GM12875 (cell line): ENCODE data around the gene DIP2C.
A peak's percentile ranks its signal among the peaks of the same experiment; 100 is the strongest.

ENCODE experiments used
- H3K4me3 ChIP-seq: one replicate; pipeline ENCODE4 v1.5.1; 2011; ENCODE audit warnings: low read depth, low read length, control low read depth
- CTCF ChIP-seq: IDR thresholded peaks from 2 replicates; pipeline ENCODE4 v1.5.1; 2011; ENCODE audit warnings: low read depth, mild to moderate bottlenecking, control low read depth, inconsistent platforms, low read length, moderate library complexity, borderline replicate concordance; ENCODE audit not compliant: insufficient read depth

Gene DIP2C

GRCh38 chr10:288316-289200 is 400.9 kb downstream of the DIP2C start:
- no peak overlapping the region for H3K4me3 ChIP-seq
- no peak for TF ChIP-seq CTCF

DNA sequence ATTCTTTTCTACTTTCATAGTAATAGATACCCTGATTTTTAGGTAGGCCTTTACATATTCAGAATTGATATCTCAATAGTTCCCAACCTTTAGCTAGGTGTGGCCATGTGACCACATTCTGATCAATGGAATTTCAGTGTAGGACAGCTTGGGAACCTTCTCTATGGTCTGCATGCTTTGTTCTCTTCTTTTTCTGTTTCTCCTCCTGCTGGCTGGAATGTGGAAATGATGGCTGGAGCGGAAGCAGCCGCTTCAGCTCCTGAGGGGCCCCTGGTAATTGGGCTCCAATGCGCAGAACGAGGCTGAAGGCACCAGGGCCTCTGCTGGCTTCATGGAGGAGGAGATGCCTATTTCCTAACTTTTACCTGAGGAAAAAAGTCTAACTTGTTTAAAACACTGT is 401.7 kb downstream of the DIP2C start:
- no peak overlapping the region for H3K4me3 ChIP-seq
- 0 out of 2 replicates have a peak, but pooled peaks have one; percentile 8 for TF ChIP-seq CTCF

DNA sequence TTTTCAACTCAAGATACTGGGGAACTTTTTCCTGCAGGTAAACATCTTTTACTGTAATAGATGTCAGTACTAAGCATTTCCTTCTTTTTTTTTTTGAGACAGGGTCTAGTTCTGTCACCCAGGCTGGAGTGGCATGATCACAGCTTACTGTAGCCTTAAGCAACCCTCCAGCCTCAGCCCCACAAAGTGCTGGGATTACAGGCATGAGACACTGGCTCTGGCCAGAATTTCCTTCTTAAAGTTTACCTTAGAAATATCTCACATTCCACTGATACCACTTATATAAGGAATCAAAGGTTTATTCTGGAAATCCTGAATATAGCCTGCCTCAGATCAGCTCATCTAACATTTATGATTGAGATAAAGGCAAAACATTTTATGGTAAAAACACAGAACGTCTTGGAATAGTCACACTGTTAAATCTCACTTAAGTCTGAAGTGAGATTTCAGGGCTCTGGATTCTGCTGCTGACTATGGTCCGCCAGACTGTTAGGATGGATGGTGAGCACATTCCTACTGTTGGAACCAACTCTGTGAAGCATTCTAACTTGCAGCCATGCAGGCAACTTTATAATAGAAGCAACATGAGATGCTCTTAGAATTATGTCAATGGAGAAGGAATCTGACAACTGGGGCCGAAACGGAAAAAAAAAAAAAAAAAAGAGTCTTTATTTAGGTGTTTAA is 402.3 kb downstream of the DIP2C start:
- no peak overlapping the region for H3K4me3 ChIP-seq
- TF ChIP-seq CTCF = no peak

DNA sequence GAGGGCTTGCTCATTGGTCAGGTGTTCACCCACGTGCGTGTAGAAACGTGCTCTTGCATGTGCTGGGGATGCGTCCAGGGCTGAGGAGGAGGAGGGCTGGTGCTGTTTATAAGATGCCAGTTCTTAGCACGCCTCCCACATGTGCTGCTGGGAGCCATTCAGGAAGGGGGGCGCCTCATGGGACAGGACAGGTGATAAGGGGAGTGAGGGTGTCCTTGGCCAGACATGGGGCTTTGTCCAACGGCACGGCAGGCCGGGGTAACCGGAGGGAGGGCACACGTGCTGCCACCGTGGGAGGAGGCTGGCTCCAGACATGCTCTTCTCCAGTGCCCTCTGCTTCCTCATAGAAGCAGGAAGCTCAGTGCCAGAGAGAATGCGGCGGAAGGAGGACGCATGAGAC is 404.3 kb downstream of the DIP2C start:
- no peak overlapping the region for H3K4me3 ChIP-seq
- TF ChIP-seq CTCF = no peak

GRCh38 chr10:283916-284356 is 405.5 kb downstream of the DIP2C start:
- H3K4me3 ChIP-seq = peak overlapping the region; percentile 5
- peak; percentile 29; the same call in 1 of the 2 replicates for TF ChIP-seq CTCF

DNA sequence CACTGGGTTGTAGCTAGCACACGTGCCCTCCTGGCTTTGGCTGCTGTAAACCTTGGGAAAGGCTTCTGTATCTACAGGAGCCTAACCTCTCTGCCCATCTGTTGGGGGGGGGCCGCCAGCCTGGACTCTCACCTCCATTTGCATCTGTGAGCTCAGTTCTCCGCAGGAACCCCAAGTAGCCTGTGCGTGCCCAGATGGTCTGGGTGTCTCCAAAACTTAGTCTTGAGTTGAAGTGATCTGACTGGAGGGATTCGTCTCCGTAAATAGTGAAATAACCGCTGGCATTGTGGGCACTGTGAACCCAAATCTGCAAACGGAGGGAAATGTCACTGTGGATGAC is 406.4 kb downstream of the DIP2C start:
- H3K4me3 ChIP-seq = no peak overlapping the region
- TF ChIP-seq CTCF = no peak
